Right renal pelvis (tissue), 4 donors: ENCODE data around the gene PRRC2B. TPM values are rescaled to one million over a fixed set of nuclear protein-coding genes. Genes with fewer than 3 reads are reported as not detected.
"Not testable (repeated sequence)": the region's sequence is repeated elsewhere in the genome, so short reads cannot be mapped to it uniquely, and the experiment has no call there.

Experiments
- DNase-seq, 4 donors: peaks; one replicate each; pipeline ENCODE4 v3.0.0-alpha.2; 2013; ENCODE audit warnings: low read depth in 4 of 4, low spot score in 3 of 4, missing footprints in 1 of 4
- polyA plus RNA-seq, 4 donors: library from polyadenylated mRNA; unstranded; fragments of 120-200 nt; gene quantifications; one replicate each; pipeline ENCODE4 v1.2.1, GENCODE V29; 2013; ENCODE audit not compliant: insufficient read length in 4 of 4

PRRC2B gene
- polyA plus RNA-seq, 4 donors: 179 to 200 (median 195) TPM

- DNase-seq: no peak
Observed at GRCh38 chr9:131467214-131467935, 73.5 kb downstream of the PRRC2B start.

GRCh38 chr9:131468031-131468430, 74.1 kb downstream of the PRRC2B start:
- DNase-seq: no peak

GRCh38 chr9:131469356-131469755, 75.5 kb downstream of the PRRC2B start:
- DNase-seq: no peak

GRCh38 chr9:131469951-131470350, 76.1 kb downstream of the PRRC2B start:
- DNase-seq: no peak

GRCh38 chr9:131470581-131470991, 76.7 kb downstream of the PRRC2B start:
- DNase-seq: no peak

- not testable (repeated sequence) for DNase-seq
Observed at GRCh38 chr9:131472085-131472484, 78.2 kb downstream of the PRRC2B start.

GRCh38 chr9:131473198-131473885, 79.5 kb downstream of the PRRC2B start:
- DNase-seq: no peak

DNA sequence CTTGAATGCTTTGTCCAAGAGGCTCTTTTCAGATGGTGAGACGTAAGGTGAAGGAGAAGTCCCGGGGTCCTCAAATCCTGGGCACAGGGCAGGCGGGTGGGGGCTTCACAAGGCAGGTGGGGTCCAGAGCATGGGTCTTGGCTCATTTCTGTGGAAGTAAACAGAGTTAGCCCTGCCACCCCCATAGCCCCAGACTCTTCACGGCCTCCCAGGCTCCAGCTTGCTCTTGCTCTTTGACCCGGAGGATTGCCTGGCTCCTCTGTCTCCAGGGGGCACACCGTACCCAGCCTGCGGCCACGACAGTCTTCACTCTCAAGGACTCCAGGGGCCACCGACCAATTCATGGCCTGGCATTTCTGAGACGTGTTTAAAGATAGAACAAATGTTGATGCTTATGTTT, 80.0 kb downstream of the PRRC2B start:
- no peak for DNase-seq

- DNase-seq: no peak
Observed at GRCh38 chr9:131474711-131475110, 80.8 kb downstream of the PRRC2B start.

DNA sequence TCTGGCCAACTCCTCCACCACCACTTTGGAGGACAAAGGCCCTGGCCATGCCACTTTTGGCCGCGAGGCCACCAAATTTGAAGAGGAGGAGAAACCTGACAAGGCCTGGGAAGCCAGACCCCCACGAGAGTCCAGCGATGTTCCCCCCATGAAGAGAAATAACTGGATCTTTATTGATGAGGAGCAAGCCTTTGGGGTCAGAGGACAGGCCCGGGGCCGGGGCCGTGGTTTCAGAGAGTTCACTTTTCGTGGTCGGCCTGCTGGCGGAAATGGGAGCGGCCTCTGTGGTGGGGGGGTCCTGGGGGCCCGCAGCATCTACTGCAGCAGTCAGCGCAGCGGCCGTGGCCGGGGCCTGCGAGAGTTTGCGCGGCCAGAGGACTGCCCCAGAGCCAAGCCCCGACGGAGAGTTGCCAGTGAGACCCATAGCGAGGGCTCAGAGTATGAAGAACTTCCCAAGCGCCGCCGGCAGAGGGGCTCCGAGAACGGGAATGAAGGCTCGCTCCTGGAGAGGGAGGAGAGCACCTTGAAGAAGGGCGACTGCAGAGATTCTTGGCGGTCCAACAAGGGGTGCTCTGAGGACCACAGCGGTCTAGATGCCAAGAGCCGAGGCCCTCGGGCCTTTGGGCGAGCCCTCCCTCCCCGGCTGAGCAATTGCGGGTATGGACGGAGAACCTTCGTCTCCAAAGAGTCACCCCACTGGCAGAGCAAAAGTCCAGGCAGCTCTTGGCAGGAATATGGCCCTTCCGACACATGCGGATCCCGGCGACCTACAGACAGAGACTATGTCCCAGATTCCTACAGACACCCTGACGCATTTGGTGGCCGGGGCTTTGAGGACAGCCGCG, 81.4 kb downstream of the PRRC2B start:
- DNase-seq: no peak

GRCh38 chr9:131475956-131476776, 82.3 kb downstream of the PRRC2B start:
- DNase-seq: no peak

DNA sequence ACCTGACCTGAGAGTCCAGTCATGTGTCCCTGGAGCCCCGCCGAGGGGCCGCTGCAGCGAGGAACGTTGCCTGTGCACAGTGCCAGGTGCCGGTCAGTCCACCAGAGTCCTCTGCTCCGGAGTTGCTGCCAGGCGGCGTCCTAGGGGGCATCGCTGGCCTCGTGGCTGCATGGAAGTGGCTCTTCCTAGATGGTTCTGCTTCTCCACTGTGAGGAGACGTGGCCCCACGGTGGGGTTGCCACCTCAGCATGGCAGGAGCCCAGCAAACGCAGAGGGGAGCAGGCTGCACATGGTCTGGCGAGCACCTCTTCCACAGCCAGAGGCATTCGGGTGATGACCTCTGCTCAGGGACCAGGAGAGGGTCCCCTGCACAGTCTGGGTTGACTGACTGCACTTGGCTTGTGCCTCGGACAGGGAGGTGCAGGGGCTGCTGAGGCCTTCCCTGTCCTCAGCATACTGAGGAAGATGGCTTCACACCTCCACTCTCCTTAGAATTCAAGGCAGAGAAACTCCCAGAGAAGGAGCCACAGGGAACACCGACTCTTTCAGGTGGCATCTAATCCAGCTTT, 83.0 kb downstream of the PRRC2B start:
- DNase-seq: no peak

DNA sequence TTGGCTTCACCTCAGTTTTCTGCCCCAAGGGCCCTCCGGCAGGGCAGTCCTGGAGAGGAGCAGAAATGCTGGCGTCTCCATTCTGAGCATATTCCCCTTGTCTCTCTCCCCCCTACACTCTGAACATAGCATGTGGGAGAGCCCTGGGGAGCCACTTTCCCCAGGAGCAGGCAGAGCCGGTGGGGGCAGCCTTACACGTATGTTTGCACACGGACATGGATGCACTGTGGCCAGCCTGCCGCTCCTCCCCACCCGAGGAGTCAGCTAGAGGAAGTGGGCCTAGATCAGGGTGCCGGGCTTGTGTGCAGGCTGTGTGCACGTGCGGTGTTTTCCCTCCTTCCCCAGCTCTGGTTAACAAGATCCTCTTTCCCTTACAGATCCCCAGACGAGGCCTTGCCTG, 83.5 kb downstream of the PRRC2B start:
- no peak for DNase-seq

DNA sequence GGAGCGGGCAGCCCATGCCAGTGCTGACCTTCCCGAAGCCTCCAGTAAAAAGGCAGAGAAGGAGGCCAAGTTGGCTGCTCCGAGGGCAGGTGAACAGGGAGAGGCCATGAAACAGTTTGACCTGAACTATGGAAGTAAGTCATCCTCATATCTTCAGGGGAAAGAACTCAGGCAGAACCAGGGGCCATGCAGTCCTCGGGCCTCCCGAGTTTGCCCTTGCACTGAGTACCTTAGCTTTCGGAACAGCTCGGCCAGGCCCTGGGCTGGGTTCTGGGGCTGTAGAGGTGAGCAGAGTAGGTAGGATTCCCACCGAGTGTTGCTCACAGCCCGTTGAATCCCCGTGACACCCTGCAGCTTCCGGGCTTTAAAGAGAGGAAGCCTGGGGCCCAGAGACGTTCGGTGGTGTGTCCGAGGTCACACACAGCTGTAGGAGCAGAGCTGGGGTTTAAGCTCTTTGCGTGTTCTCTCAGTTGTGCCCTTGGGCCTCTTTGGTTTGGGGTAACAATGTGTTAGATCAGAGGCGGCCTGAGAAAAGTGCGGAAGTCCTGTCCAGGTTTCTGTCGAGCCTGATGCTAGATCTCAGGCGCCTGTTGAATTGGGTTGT, 84.0 kb downstream of the PRRC2B start:
- DNase-seq: no peak

DNA sequence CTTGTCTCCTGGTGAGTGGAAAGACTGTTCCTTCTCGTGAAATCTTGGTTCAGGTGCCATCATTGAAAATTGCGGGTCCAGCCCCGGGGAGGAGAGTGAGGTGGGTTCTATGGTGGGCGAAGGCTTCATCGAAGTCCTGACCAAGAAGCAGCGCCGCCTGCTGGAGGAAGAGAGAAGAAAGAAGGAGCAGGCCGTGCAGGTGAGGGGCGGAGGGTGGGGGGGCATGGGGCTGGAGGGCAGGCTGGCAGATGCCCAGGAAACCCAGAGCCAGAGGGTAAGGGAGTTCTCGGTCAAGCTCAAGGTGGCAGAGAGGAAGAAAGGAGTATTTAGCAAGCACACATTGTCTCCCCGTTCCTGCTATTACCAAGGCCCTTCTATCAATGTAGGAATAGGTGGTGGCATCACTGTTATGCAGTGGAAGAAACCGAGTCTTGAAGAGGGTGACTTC, 84.6 kb downstream of the PRRC2B start:
- peak; percentile 23 to 51 (median 34) for DNase-seq

- DNase-seq: no peak
Observed at GRCh38 chr9:131478911-131479310, 85.0 kb downstream of the PRRC2B start.

GRCh38 chr9:131480258-131480657, 86.4 kb downstream of the PRRC2B start:
- DNase-seq: no peak

- DNase-seq: no peak
Observed at GRCh38 chr9:131481441-131482342, 87.8 kb downstream of the PRRC2B start.
